Measurements from ENCODE around the gene KCNMB1. TPM values are rescaled to one million over a fixed set of nuclear protein-coding genes. Genes with fewer than 3 reads are reported as not detected.

Gene KCNMB1
- total and polyA plus RNA-seq, 2 of the 13 experiments (the other 11 are each of a cell fraction or from before 2014, with no cell fraction given): not detected

DNA sequence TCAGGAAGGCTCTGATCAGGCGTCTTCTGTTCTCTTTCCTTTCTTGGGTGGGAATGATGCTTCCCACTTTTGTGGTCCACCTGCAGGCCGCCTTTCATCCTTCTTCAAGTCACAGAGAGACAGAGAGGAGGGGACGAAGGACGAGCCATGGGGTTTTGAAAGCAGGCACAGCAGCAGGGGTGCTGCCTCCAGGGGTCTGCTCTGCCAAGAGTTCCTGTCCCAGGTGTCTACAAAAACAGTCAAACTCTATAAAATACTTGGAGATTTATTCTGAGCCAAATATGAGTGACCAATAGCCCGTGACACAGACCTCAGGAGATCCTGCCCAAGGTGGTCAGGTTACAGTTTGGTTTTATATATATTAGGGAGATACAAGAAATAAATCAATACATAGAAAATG lies 57.1 kb downstream of the KCNMB1 start:
- ChIA-PET POLR2A (no interaction called here), CTCF (ENCODE audit: low intra/inter-chr PET ratio, low total read pairs) (no interaction called here)
- H3K4me3 ChIP-seq (replicated peaks in 1 of 3; ENCODE audit: insufficient read depth in 1 of 3, low read depth in 2 of 3, low read length in 3 of 3): no peak overlapping the region
- no peaks in the 10 kb centered on the region for H3K4me1 ChIP-seq (ENCODE audit: insufficient read depth, low read length)
- 14% methylated on average over 5 of the region's 5 CpGs for WGBS (ENCODE audit: low lambda C conversion rate)
- no peaks in the 10 kb centered on the region for H3K79me2 ChIP-seq (ENCODE audit: insufficient read depth, low read length)
- peaks cover 1 to 3% of the 10 kb centered on the region in 2 experiments; a peak in 2 of 5 replicates for H3K27me3 ChIP-seq (ENCODE audit: control insufficient read depth in 1 of 2, insufficient read depth in 2 of 2, low read length in 2 of 2)
- no peak overlapping the region for H3K27ac ChIP-seq (ENCODE audit: extremely low read length, insufficient read depth, low read length)
- no peak overlapping the region for H3K9ac ChIP-seq (ENCODE audit: insufficient read depth, low read depth, low read length)
- in situ Hi-C loops (cut with HindIII; ENCODE audit: extremely low pct_ligation_motif_present, low pct_unique_long_range_greater_than_20kb): no loop called here
- H3K9me3 ChIP-seq (ENCODE audit: low read length): no peaks in the 10 kb centered on the region
- H3K36me3 ChIP-seq (replicated peaks in 1 of 2; ENCODE audit: control insufficient read depth in 1 of 2, insufficient read depth in 2 of 2, low read length in 2 of 2): no peaks in the 10 kb centered on the region
- no peak overlapping the region for H3K4me2 ChIP-seq (ENCODE audit: low read depth, low read length)
- DNase-seq (ENCODE audit: low spot score): no peak
- FAIRE-seq: no peak
- no peak overlapping the region for H2AFZ ChIP-seq (ENCODE audit: low read length)
- TF ChIP-seq KLF6 (CRISPR knock-in tag; IDR thresholded peaks at IDR 0.05): no peak
- no peak for TF ChIP-seq POLR2G (IDR thresholded peaks at IDR 0.05; ENCODE audit: low read depth, low read length)
- TF ChIP-seq MEIS1 (CRISPR knock-in tag; IDR thresholded peaks at IDR 0.05; ENCODE audit: borderline replicate concordance): no peak
- TF ChIP-seq ZNF547 (CRISPR knock-in tag; IDR thresholded peaks at IDR 0.05): no peak
- no peak for TF ChIP-seq CBX1 (IDR thresholded peaks at IDR 0.05; ENCODE audit: low read depth)
- H4K20me1 ChIP-seq (ENCODE audit: insufficient read depth, low read length): no peaks in the 10 kb centered on the region
- no peak for ATAC-seq
- intact Hi-C loops (cut with micrococcal nuclease; ENCODE audit: unreplicated experiment): no loop called here
- no TSS peak for BruUV-seq (replicated peaks)

DNA sequence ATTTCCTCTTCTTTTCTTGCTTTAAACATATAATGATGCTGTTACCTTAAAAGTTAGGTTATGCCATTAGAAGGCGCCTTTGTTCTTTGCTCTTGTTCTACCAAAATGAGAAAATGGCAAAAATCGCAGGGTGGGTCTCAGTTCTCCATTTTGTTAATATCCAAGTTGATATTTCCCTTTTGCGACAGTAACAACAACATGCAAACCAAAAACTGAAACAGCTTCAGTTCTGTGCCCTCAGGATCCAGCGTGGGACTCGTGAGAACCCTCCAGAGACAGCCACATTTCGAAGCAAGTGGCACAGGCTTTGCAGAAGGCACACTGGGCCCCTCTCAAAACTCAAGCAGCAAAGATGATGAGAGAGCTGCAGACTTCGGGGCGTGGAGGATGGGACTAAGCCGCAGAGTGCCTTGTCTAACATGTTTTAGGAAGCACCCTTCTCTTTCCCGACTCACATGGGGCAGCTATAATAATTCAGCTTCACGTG lies 58.6 kb downstream of the KCNMB1 start:
- H3K27me3 ChIP-seq (ENCODE audit: control insufficient read depth in 1 of 2, insufficient read depth in 2 of 2, low read length in 2 of 2): no peaks in the 10 kb centered on the region; a peak in 1 of 5 replicates
- POLR2A ChIA-PET: no interaction called here
- TF ChIP-seq JDP2 (CRISPR knock-in tag; IDR thresholded peaks at IDR 0.05; ENCODE audit: borderline replicate concordance) (no peak), MXI1 (IDR thresholded peaks at IDR 0.05; ENCODE audit: borderline replicate concordance, low read depth, low read length) (no peak), SP2 (CRISPR knock-in tag; IDR thresholded peaks at IDR 0.05) (no peak), ZNF776 (CRISPR knock-in tag; IDR thresholded peaks at IDR 0.05) (no peak), ZNF547 (CRISPR knock-in tag; IDR thresholded peaks at IDR 0.05) (no peak), SP4 (CRISPR knock-in tag; IDR thresholded peaks at IDR 0.05) (no peak), SATB2 (CRISPR knock-in tag; IDR thresholded peaks at IDR 0.05) (no peak), ZNF761 (CRISPR knock-in tag; conservative IDR thresholded peaks at IDR 0.05) (no peak)
- TF ChIP-seq, protein P1, sequence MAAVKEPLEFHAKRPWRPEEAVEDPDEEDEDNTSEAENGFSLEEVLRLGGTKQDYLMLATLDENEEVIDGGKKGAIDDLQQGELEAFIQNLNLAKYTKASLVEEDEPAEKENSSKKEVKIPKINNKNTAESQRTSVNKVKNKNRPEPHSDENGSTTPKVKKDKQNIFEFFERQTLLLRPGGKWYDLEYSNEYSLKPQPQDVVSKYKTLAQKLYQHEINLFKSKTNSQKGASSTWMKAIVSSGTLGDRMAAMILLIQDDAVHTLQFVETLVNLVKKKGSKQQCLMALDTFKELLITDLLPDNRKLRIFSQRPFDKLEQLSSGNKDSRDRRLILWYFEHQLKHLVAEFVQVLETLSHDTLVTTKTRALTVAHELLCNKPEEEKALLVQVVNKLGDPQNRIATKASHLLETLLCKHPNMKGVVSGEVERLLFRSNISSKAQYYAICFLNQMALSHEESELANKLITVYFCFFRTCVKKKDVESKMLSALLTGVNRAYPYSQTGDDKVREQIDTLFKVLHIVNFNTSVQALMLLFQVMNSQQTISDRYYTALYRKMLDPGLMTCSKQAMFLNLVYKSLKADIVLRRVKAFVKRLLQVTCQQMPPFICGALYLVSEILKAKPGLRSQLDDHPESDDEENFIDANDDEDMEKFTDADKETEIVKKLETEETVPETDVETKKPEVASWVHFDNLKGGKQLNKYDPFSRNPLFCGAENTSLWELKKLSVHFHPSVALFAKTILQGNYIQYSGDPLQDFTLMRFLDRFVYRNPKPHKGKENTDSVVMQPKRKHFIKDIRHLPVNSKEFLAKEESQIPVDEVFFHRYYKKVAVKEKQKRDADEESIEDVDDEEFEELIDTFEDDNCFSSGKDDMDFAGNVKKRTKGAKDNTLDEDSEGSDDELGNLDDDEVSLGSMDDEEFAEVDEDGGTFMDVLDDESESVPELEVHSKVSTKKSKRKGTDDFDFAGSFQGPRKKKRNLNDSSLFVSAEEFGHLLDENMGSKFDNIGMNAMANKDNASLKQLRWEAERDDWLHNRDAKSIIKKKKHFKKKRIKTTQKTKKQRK (IDR thresholded peaks at IDR 0.05; ENCODE audit: low read length): no peak
- TF ChIP-seq, protein P2, sequence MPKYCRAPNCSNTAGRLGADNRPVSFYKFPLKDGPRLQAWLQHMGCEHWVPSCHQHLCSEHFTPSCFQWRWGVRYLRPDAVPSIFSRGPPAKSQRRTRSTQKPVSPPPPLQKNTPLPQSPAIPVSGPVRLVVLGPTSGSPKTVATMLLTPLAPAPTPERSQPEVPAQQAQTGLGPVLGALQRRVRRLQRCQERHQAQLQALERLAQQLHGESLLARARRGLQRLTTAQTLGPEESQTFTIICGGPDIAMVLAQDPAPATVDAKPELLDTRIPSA (CRISPR knock-in tag; IDR thresholded peaks at IDR 0.05; ENCODE audit: borderline replicate concordance): no peak
- TF ChIP-seq, protein P3, sequence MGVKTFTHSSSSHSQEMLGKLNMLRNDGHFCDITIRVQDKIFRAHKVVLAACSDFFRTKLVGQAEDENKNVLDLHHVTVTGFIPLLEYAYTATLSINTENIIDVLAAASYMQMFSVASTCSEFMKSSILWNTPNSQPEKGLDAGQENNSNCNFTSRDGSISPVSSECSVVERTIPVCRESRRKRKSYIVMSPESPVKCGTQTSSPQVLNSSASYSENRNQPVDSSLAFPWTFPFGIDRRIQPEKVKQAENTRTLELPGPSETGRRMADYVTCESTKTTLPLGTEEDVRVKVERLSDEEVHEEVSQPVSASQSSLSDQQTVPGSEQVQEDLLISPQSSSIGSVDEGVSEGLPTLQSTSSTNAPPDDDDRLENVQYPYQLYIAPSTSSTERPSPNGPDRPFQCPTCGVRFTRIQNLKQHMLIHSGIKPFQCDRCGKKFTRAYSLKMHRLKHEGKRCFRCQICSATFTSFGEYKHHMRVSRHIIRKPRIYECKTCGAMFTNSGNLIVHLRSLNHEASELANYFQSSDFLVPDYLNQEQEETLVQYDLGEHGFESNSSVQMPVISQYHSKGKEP (CRISPR knock-in tag; IDR thresholded peaks at IDR 0.05): no peak

More for the DNA sequence above, 58.6 kb downstream of the KCNMB1 start:
- no peaks in the 10 kb centered on the region for H4K20me1 ChIP-seq (ENCODE audit: insufficient read depth, low read length)
- CTCF ChIA-PET (ENCODE audit: low intra/inter-chr PET ratio, low total read pairs): no interaction called here
- no TSS peak for BruUV-seq (replicated peaks)
- H3K79me2 ChIP-seq (ENCODE audit: insufficient read depth, low read length): no peaks in the 10 kb centered on the region
- H3K27ac ChIP-seq (ENCODE audit: extremely low read length, insufficient read depth, low read length): no peak overlapping the region
- H3K4me2 ChIP-seq (ENCODE audit: low read depth, low read length): no peak overlapping the region
- 32% methylated on average over 11 of the region's 11 CpGs for WGBS (ENCODE audit: low lambda C conversion rate)
- H3K4me3 ChIP-seq (replicated peaks in 1 of 3; ENCODE audit: insufficient read depth in 1 of 3, low read depth in 2 of 3, low read length in 3 of 3): no peak overlapping the region
- FAIRE-seq (no peak), ATAC-seq (no peak), DNase-seq (ENCODE audit: low spot score) (no peak)
- no peaks in the 10 kb centered on the region for H3K36me3 ChIP-seq (replicated peaks in 1 of 2; ENCODE audit: control insufficient read depth in 1 of 2, insufficient read depth in 2 of 2, low read length in 2 of 2)
- H3K4me1 ChIP-seq (ENCODE audit: insufficient read depth, low read length): no peaks in the 10 kb centered on the region
- no peak overlapping the region for H2AFZ ChIP-seq (ENCODE audit: low read length)
- H3K9ac ChIP-seq (ENCODE audit: insufficient read depth, low read depth, low read length): no peak overlapping the region
- in situ Hi-C loops (cut with HindIII; ENCODE audit: extremely low pct_ligation_motif_present, low pct_unique_long_range_greater_than_20kb) (no loop called here), intact Hi-C loops (cut with micrococcal nuclease; ENCODE audit: unreplicated experiment) (no loop called here)
- no peaks in the 10 kb centered on the region for H3K9me3 ChIP-seq (ENCODE audit: low read length)
